Keratinocyte (primary cell): ENCODE measurements around the gene GCH1. TPM values are rescaled to one million over a fixed set of nuclear protein-coding genes. Genes with fewer than 3 reads are reported as not detected.

Experiments
- DNase-seq: peaks from one replicate; pipeline ENCODE4 v3.0.0-alpha.2; 2011; ENCODE audit warnings: low read depth, missing footprints, low spot score
- FAIRE-seq: peaks from 2 replicates; lab custom pipeline; 2011; peaks lifted over from hg19 to GRCh38; lab: Jason Lieb, UNC
- H2AFZ ChIP-seq: 2 replicates; pipeline ENCODE4 v1.6.0; 2012; ENCODE audit warnings: low read length, control low read depth, inconsistent platforms; ENCODE audit not compliant: control insufficient read depth
- H3K27ac ChIP-seq: 2 replicates; pipeline ENCODE4 v1.5.1; 2011; ENCODE audit warnings: low read length; ENCODE audit not compliant: control insufficient read depth, insufficient read depth
- H3K27me3 ChIP-seq: 3 replicates; pipeline ENCODE4 v1.6.0; 2011; ENCODE audit warnings: low read length; ENCODE audit not compliant: control insufficient read depth, insufficient read depth; ENCODE audit errors: extremely low read depth
- H3K36me3 ChIP-seq, 2 experiments: 2 replicates in 1 of 2; 3 replicates in 1 of 2; pipeline ENCODE4 v1.5.1; 2011; ENCODE audit warnings: low read length in 2 of 2, mild to moderate bottlenecking in 1 of 2; ENCODE audit not compliant: control insufficient read depth in 2 of 2, insufficient read depth in 2 of 2; ENCODE audit errors: extremely low read depth in 1 of 2
- H3K4me1 ChIP-seq: 3 replicates; pipeline ENCODE4 v1.5.1; 2011; ENCODE audit warnings: low read length; ENCODE audit not compliant: control insufficient read depth, insufficient read depth; ENCODE audit errors: extremely low read depth
- H3K4me2 ChIP-seq: 3 replicates; pipeline ENCODE4 v1.6.0; 2011; ENCODE audit warnings: low read depth, low read length; ENCODE audit not compliant: control insufficient read depth, insufficient read depth; ENCODE audit errors: extremely low read depth
- H3K4me3 ChIP-seq, 3 experiments: fragments of 200-600 bp in 1 of 3; sonication (generic) in 1 of 3; 2 replicates in 2 of 3; 3 replicates in 1 of 3; pipeline ENCODE4 v1.5.1; 2011 to 2016; ENCODE audit warnings: low read length in 3 of 3, mild to moderate bottlenecking in 3 of 3, control low read depth in 2 of 3, inconsistent platforms in 1 of 3, low read depth in 1 of 3, mixed read lengths in 1 of 3, mixed run types in 1 of 3, moderate library complexity in 1 of 3; ENCODE audit not compliant: control insufficient read depth in 2 of 3, insufficient read depth in 2 of 3; ENCODE audit errors: extremely low read depth in 1 of 3
- H3K79me2 ChIP-seq: 2 replicates; pipeline ENCODE4 v1.6.0; 2012; ENCODE audit warnings: low read length; ENCODE audit not compliant: control insufficient read depth, insufficient read depth
- H3K9ac ChIP-seq: 3 replicates; pipeline ENCODE4 v1.6.0; 2011; ENCODE audit warnings: low read length; ENCODE audit not compliant: control insufficient read depth, insufficient read depth; ENCODE audit errors: extremely low read depth
- H3K9me1 ChIP-seq: 3 replicates; pipeline ENCODE4 v1.6.0; 2011; ENCODE audit warnings: low read length; ENCODE audit not compliant: control insufficient read depth, insufficient read depth; ENCODE audit errors: extremely low read depth
- H3K9me3 ChIP-seq: 2 replicates; pipeline ENCODE4 v1.5.1; 2012; ENCODE audit warnings: low read depth, low read length; ENCODE audit not compliant: control insufficient read depth
- H4K20me1 ChIP-seq: 3 replicates; pipeline ENCODE4 v1.6.0; 2011; ENCODE audit warnings: low read length; ENCODE audit not compliant: control insufficient read depth, insufficient read depth; ENCODE audit errors: extremely low read depth
- CTCF ChIP-seq, 3 experiments: IDR thresholded peaks in 1 of 3; conservative IDR thresholded peaks in 1 of 3; optimal IDR thresholded peaks in 1 of 3; 2 replicates in 2 of 3; 3 replicates in 1 of 3; pipeline versions ENCODE3 to v1.5.1; 2011; ENCODE audit warnings: low read length in 3 of 3, mild to moderate bottlenecking in 3 of 3, moderate library complexity in 2 of 3, control low read depth in 1 of 3, inconsistent platforms in 1 of 3; ENCODE audit not compliant: insufficient read depth in 2 of 3; ENCODE audit errors: extremely low read depth in 1 of 3
- EZH2 ChIP-seq: IDR thresholded peaks from one replicate; pipeline ENCODE4 v1.6.1; 2012; ENCODE audit warnings: inconsistent platforms, mild to moderate bottlenecking, low read length, moderate library complexity
- dilution Hi-C: fragments of 300-500 bp; cut with MboI; formaldehyde crosslinking; loops from one replicate; pipeline ENCODE4 v1.7.0; 2020; ENCODE audit warnings: low sequenced_read_pairs; ENCODE audit not compliant: extremely low pct_ligation_motif_present
- polyA plus RNA-seq, 5 experiments: library from polyadenylated mRNA; depleted of rRNA in 3 of 5; stranded (reverse) in 3 of 5; stranded (forward) in 1 of 5; unstranded in 1 of 5; fragments of >200 nt; gene quantifications; 1 replicate in 1 of 5; 2 replicates in 3 of 5; 3 replicates in 1 of 5; pipeline versions ENCODE4 v1.2.1 to v1.2.3, GENCODE V29; 2011 to 2012; ENCODE audit warnings: missing spikeins in 2 of 5, low read depth in 1 of 5, low replicate concordance in 1 of 5

Gene GCH1
- polyA plus RNA-seq, 1 donor (not counting 4 experiments of a cell fraction or from before 2014, with no cell fraction given): 3.4 TPM

- no peak for FAIRE-seq
- dilution Hi-C loops: no loop called here
Measured at GRCh38 chr14:54933006-54933405, 30.4 kb upstream of the GCH1 start.

GRCh38 chr14:54931598-54932340, 29.1 kb upstream of the GCH1 start:
- Histone ChIP-seq H3K36me3 (no peaks in the 10 kb centered on the region), H3K27ac (no peak overlapping the region), H4K20me1 (no peaks in the 10 kb centered on the region), H3K9me1 (no peaks in the 10 kb centered on the region), H3K79me2 (no peaks in the 10 kb centered on the region), H3K4me2 (no peak overlapping the region), H2AFZ (no peak overlapping the region), H3K27me3 (no peaks in the 10 kb centered on the region), H3K9me3 (no peaks in the 10 kb centered on the region), H3K4me3 (no peak overlapping the region), H3K4me1 (no peaks in the 10 kb centered on the region), H3K9ac (no peak overlapping the region)
- FAIRE-seq (no peak), DNase-seq (no peak)
- no peak for TF ChIP-seq CTCF (optimal IDR thresholded peaks at IDR 0.05 in 1 of 3, IDR thresholded peaks at IDR 0.05 in 1 of 3, conservative IDR thresholded peaks at IDR 0.05 in 1 of 3; ENCODE audit: extremely low read depth in 1 of 3, insufficient read depth in 2 of 3, low read length in 3 of 3)
- TF ChIP-seq EZH2: no peak
- dilution Hi-C loops: no loop called here

More at GRCh38 chr14:54933006-54933405, 30.4 kb upstream of the GCH1 start:
- H3K27me3 ChIP-seq: no peaks in the 10 kb centered on the region
- H3K4me2 ChIP-seq: no peak overlapping the region
- no peaks in the 10 kb centered on the region for H3K9me3 ChIP-seq
- H3K9ac ChIP-seq: no peak overlapping the region
- no peaks in the 10 kb centered on the region for H4K20me1 ChIP-seq
- H3K9me1 ChIP-seq: no peaks in the 10 kb centered on the region
- no peak overlapping the region for H3K27ac ChIP-seq
- no peak overlapping the region for H2AFZ ChIP-seq
- H3K79me2 ChIP-seq: no peaks in the 10 kb centered on the region
- no peaks in the 10 kb centered on the region for H3K36me3 ChIP-seq
- H3K4me1 ChIP-seq: no peaks in the 10 kb centered on the region
- DNase-seq: no peak
- H3K4me3 ChIP-seq: no peak overlapping the region
- no peak for TF ChIP-seq CTCF (optimal IDR thresholded peaks at IDR 0.05 in 1 of 3, IDR thresholded peaks at IDR 0.05 in 1 of 3, conservative IDR thresholded peaks at IDR 0.05 in 1 of 3; ENCODE audit: extremely low read depth in 1 of 3, insufficient read depth in 2 of 3, low read length in 3 of 3)
- no peak for TF ChIP-seq EZH2
